Adrenal gland (tissue), 12 donors: Measurements from ENCODE around the gene CASQ1. TPM values are rescaled to one million over a fixed set of nuclear protein-coding genes. Genes with fewer than 3 reads are reported as not detected.
A peak's percentile ranks its signal among the peaks of the same experiment; 100 is the strongest.

Experiments
- DNase-seq, 7 donors: peaks; one replicate each; pipeline ENCODE4 v3.0.0-alpha.2; 2019 to 2020
- H3K27ac ChIP-seq, 5 donors: fragments of 200-600 bp; sonication (generic) in 4 of 5; 1 replicate in 3 of 5; 2 replicates in 2 of 5; pipeline versions ENCODE4 v1.5.1 to v1.8.0; 2016 to 2020; ENCODE audit warnings: mild to moderate bottlenecking in 1 of 5
- H3K27me3 ChIP-seq: fragments of 200-600 bp; 2 replicates; pipeline ENCODE4 v1.8.0; 2021
- H3K36me3 ChIP-seq, 2 donors: fragments of 200-600 bp; replicated peaks in 1 of 2; 1 replicate in 1 of 2; 2 replicates in 1 of 2; pipeline versions ENCODE4 v1.5.1 to v1.8.0; 2018 to 2022
- H3K4me1 ChIP-seq, 2 donors: fragments of 200-600 bp; replicated peaks in 1 of 2; 1 replicate in 1 of 2; 2 replicates in 1 of 2; pipeline versions ENCODE4 v1.5.1 to v1.8.0; 2018 to 2021
- H3K4me3 ChIP-seq, 4 donors: fragments of 200-600 bp; sonication (generic) in 3 of 4; one replicate each; pipeline ENCODE4 v1.5.1; 2016 to 2018
- H3K9me3 ChIP-seq, 3 donors: fragments of 200-600 bp; sonication (generic) in 1 of 3; replicated peaks in 1 of 3; 1 replicate in 2 of 3; 2 replicates in 1 of 3; pipeline versions ENCODE4 v1.5.1 to v1.8.0; 2016 to 2021
- POLR2A ChIP-seq, 2 donors: fragments of 450-650 bp; IDR thresholded peaks; one replicate each; pipeline ENCODE4 v1.6.1; 2017; ENCODE audit warnings: antibody characterized with exemption in 2 of 2, mild to moderate bottlenecking in 2 of 2, moderate library complexity in 1 of 2
- WGBS, 4 donors: extraction: QIAGEN DNeasy Blood & Tissue Kit in 2 of 4; methylation state at CpG; one replicate each; pipeline versions ENCODE4 v1.1.5 to v1.1.7; 2013 to 2017; 5-methylcytosine and 5-hydroxymethylcytosine counted together
- intact Hi-C, 2 donors: fragments of 100-400 bp; cut with DNase I; formaldehyde crosslinking; loops; one replicate each; pipeline versions ENCODE4 v1.14.1 to v1.15.0; 2022 to 2023
- polyA plus RNA-seq, 3 donors: library from polyadenylated mRNA; stranded (reverse); fragments of 200-250 nt in 2 of 3; fragments of 350-450 nt in 1 of 3; fragmentation: Illumina TruSeq in 1 of 3; extraction: RNeasy Lipid Tissue Mini Kit (QIAGEN cat#74804) in 1 of 3; gene quantifications; one replicate each; pipeline ENCODE4 v1.2.3, GENCODE V29; 2013 to 2014
- total RNA-seq, 9 donors: library from RNA; depleted of rRNA in 4 of 9; stranded (reverse); fragments of >200 nt in 4 of 9; fragments of 120-200 nt in 1 of 9; fragmentation: NEBNext Ultra II Directional in 1 of 9; extraction: Animal tissue kit (Norgen Biotek cat#: 25700) in 1 of 9; gene quantifications; one replicate each; pipeline versions ENCODE4 v1.1.0 to v1.2.4, GENCODE V29; 2013 to 2023
- TF ChIP-seq, protein P1 (sequence below), 6 experiments: fragments of 450-650 bp in 4 of 6; fragments of 200-600 bp in 2 of 6; sonication (generic) in 1 of 6; IDR thresholded peaks; 1 replicate in 5 of 6; 2 replicates in 1 of 6; pipeline versions ENCODE4 v1.5.1 to v1.8.0; 2016 to 2021; ENCODE audit warnings: antibody characterized with exemption in 6 of 6, mild to moderate bottlenecking in 2 of 6, moderate library complexity in 1 of 6
- donor health status: healthy with polysubstance abuse.
- donor health status: Bipolar disorder and iron deficiency.
- donor health status: DM: yes; HTN: yes; CAD: no.
- donor health status: DM: no; HTN: no; CAD: no.
- donor health status: DM: no; HTN: no; CAD: no.
- donor health status: DM: yes; HTN: yes; CAD: no.

The CASQ1 gene
- total and polyA plus RNA-seq, 12 donors = 0.11 to 1.6 (median 0.17) TPM; not detected in 7

GRCh38 chr1:160167580-160167979 is 22.8 kb upstream of the CASQ1 start:
- Histone ChIP-seq H3K36me3 (no peaks in the 10 kb centered on the region), H3K4me1 (no peaks in the 10 kb centered on the region), H3K4me3 (no peak overlapping the region), H3K9me3 (no peaks in the 10 kb centered on the region), H3K27ac (no peak overlapping the region), H3K27me3 (peaks cover 4% of the 10 kb centered on the region)
- 88 to 93% (median 90%) methylated on average over 6 of the region's 6 CpGs for WGBS, 4 donors
- TF ChIP-seq, protein P1, sequence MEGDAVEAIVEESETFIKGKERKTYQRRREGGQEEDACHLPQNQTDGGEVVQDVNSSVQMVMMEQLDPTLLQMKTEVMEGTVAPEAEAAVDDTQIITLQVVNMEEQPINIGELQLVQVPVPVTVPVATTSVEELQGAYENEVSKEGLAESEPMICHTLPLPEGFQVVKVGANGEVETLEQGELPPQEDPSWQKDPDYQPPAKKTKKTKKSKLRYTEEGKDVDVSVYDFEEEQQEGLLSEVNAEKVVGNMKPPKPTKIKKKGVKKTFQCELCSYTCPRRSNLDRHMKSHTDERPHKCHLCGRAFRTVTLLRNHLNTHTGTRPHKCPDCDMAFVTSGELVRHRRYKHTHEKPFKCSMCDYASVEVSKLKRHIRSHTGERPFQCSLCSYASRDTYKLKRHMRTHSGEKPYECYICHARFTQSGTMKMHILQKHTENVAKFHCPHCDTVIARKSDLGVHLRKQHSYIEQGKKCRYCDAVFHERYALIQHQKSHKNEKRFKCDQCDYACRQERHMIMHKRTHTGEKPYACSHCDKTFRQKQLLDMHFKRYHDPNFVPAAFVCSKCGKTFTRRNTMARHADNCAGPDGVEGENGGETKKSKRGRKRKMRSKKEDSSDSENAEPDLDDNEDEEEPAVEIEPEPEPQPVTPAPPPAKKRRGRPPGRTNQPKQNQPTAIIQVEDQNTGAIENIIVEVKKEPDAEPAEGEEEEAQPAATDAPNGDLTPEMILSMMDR (IDR thresholded peaks at IDR 0.05) = no peak
- TF ChIP-seq POLR2A (IDR thresholded peaks at IDR 0.05) = no peak
- intact Hi-C loops = no loop called here
- peak in 1 of 7 donors; percentile 21 for DNase-seq

DNA sequence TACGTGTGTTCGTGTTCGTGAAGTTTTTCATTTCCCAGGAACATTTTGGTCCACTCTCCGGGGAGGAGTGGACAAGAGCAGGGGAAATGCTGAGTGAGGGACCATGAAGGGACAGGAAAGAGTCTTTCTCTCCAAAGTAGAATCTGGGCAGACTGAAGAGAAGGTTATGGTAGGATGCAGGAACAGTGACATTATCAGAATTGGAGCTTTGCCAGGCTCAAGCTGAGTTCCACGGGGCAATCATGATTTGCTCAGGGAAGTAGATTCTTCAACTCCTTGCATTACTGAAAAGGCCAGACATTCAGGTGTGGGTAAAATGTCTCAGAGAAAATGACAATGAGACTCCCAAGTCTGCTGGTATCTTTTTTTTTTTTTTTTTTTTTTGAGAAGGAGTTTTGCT is 22.4 kb upstream of the CASQ1 start:
- H3K27me3 ChIP-seq = peaks cover 4% of the 10 kb centered on the region
- H3K4me1 ChIP-seq = no peaks in the 10 kb centered on the region
- 65 to 79% (median 72%) methylated on average over 5 of the region's 5 CpGs for WGBS, 4 donors
- no peaks in the 10 kb centered on the region for H3K9me3 ChIP-seq
- H3K36me3 ChIP-seq = no peaks in the 10 kb centered on the region
- intact Hi-C loops = no loop called here
- H3K4me3 ChIP-seq = no peak overlapping the region
- H3K27ac ChIP-seq = no peak overlapping the region
- DNase-seq = peak in 2 of 7 donors; percentile 16 to 33
- no peak for TF ChIP-seq POLR2A (IDR thresholded peaks at IDR 0.05)
- TF ChIP-seq, protein P1 (IDR thresholded peaks at IDR 0.05) = no peak

DNA sequence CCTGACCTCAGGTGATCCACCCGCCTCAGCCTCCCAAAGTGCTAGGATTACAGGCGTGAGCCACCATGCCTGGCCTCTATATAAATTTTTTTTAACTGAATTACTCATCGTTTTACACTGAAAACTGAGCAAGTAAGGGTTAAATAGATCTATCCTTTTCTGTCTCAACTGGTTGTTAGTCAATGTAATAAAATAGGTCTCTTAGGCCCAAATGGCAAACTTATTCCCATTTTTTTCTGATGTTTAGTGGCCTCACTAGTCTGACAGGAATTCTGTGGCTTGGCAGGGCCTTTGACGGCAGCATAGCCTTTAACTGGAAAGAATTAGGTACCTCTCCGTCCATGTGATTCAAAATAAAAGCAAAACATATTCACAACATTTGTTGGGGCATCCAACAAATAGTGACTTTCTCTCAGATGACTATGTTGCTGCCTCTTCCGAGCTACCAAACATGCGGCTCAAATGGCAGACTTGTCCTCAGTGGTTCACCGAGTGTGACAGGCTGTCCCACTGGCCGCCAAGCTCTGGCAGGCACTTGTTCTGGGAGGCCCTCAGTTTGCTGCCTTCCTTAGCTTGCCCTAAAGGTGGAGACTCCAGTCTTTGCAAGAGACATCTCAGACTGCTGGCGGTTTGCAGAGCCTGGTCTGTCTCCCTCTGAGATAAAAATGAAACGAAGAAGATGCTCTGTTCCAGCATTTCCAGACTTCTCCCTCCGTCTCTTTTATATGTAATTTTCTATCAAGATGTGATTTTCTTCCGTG is 21.6 kb upstream of the CASQ1 start:
- peak in 1 of 7 donors; percentile 42 for DNase-seq
- TF ChIP-seq POLR2A (IDR thresholded peaks at IDR 0.05) = no peak
- TF ChIP-seq, protein P1 (IDR thresholded peaks at IDR 0.05) = no peak
- Histone ChIP-seq H3K4me3 (no peak overlapping the region), H3K27me3 (peaks cover 4% of the 10 kb centered on the region), H3K4me1 (no peaks in the 10 kb centered on the region), H3K27ac (no peak overlapping the region), H3K9me3 (no peaks in the 10 kb centered on the region), H3K36me3 (no peaks in the 10 kb centered on the region)
- 76 to 84% (median 80%) methylated on average over 13 of the region's 13 CpGs for WGBS, 4 donors
- intact Hi-C loops = no loop called here

GRCh38 chr1:160169553-160170399 is 20.6 kb upstream of the CASQ1 start:
- Histone ChIP-seq H3K36me3 (no peaks in the 10 kb centered on the region), H3K27me3 (peaks cover 4% of the 10 kb centered on the region), H3K4me3 (no peak overlapping the region), H3K9me3 (no peaks in the 10 kb centered on the region), H3K27ac (no peak overlapping the region), H3K4me1 (no peaks in the 10 kb centered on the region)
- DNase-seq = peak in 1 of 7 donors; percentile 23
- 57 to 64% (median 62%) methylated on average over 15 of the region's 15 CpGs for WGBS, 4 donors
- intact Hi-C loops = no loop called here
- TF ChIP-seq, protein P1 (IDR thresholded peaks at IDR 0.05) = no peak
- TF ChIP-seq POLR2A (IDR thresholded peaks at IDR 0.05) = no peak
